ENCODE results near the gene PSMB1.
"Not testable (repeated sequence)": the region's sequence is repeated elsewhere in the genome, so short reads cannot be mapped to it uniquely, and the experiment has no call there.

PSMB1 gene

DNA sequence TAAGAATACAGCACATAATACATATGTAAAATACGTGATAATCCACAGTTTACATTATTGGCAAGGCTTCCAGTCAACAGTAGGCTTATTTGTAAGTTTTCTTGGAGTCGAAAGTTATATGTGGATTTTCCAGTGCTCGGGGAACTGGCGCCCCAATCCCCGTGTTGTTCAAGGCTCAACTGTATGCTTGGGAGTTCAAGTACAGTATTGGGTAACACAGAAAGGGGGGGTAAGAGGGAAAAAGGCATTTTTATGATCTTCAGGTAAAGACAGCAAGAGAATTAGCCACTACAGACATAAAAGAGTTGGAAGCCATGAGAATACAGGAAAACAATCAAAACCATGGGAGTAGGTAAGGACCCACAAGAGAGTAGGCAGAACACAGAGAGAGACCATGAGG lies 16.4 kb downstream of the PSMB1 start:
- FAIRE-seq: no peak

DNA sequence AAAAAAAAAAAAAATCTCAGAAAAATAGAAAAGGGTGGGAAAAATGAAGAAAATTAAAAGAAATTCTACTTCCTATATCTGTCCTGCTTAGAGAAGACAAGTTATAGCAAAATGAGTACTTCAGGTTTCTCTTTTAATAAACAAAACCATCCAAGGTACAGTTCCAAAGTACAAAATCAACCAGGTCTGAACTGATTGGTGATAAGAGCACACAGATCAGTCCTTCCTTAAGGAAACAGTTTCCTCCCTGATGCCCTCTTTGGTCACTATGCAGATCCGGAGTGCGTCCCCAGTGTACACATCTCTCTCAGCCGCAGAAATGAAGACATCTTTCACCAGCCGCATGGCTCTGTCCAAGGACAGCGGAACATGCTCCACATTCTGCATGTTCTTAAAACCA lies 18.1 kb downstream of the PSMB1 start:
- FAIRE-seq (no peak), DNase-seq (ENCODE audit: low spot score) (no peak)

More for the DNA sequence above, 16.4 kb downstream of the PSMB1 start:
- DNase-seq (ENCODE audit: low spot score): no peak

DNA sequence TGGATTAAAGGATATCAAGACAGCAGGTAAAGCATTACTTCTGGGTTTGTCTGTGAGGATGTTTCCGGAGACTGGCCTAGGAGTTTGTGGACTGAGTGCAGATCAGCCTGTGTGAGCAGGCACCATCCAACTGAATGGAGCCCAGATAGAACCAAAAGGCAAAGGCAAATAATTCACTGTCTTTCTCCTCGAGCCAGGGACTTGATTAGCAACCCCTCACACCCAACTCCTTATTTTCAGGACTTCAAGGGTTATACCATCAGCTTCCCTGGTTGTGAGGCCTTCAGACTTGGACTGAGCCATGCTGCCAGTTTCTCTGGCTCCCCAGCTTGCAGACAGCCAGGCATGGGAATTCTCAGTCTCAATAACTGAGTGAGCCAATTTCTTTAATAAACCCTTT lies 19.3 kb downstream of the PSMB1 start:
- no peak for FAIRE-seq
- no peak for DNase-seq (ENCODE audit: low spot score)

DNA sequence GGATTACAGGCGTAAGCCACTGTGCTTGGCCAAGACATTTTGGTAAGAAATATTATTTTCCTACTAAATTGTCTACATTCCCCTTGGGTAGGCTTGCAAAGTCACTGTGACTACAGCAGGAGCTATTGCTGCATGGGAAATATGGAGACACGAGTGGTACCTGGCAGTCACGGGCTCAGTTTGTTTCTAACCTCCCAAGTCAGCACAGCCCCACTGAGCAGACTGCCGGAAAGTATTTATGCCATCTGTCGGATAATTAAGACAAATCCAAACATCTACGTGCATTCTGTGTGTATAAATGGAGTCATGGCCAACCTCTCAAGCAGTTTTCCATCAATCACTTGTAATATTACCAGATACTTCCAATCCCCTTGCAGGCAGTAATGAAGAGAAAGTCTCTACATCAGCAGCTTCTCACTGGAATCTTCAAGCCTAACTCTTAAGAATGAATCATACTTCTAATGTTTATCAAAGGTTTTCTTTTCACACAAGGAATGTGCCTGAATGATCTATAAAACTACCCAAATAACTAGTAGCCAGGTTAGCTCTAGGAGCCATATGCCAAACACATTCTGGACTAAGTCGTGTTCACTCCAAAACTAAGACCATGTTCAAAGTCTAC lies 20.1 kb downstream of the PSMB1 start:
- DNase-seq (ENCODE audit: low spot score) (no peak), FAIRE-seq (no peak)

DNA sequence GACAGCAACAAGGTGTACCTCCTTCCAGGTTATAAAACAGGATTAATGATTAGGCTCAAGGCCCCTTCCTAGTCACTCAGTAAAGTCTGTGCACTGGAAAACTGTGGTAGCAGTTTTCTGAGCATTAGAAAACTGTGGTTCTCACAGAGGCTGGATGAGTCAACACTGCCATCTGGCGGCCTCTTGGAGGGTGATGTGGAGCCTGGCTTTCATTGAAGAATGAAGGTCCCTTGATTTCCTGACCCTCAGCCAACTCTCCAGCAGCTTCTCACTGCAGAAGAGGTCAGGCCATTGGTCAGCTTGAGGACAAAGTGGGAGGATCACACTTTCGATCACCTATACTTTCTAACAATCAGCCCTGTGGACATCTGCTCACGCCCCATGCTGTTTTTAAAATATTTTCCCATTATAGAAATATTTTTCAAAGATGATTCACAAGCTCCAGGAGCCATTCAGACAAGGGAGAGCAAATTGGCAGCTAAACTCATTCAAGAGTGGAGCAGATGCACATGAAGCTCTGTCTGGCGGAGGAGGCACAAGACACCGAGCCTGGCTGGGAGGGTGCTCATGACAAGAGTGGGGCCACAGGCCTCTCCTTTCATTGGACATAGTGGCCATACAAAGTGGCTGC lies 23.2 kb downstream of the PSMB1 start:
- DNase-seq (ENCODE audit: low spot score): peak; percentile 31
- FAIRE-seq: peak; percentile 4

DNA sequence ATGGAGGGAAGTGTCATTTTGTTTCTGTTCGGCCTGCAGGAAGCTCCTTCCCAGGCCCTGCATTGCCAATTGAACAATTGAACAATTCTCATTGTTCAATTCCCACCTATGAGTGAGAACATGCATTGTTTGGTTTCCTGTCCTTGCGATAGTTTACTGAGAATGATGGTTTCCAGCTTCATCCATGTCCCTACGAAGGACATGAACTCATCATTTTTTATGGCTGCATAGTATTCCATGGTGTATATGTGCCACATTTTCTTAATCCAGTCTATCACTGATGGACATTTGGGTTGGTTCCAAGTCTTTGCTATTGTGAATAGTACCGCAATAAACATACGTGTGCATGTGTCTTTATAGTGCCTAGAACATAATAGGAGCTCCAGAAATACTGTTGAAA lies 25.1 kb downstream of the PSMB1 start:
- FAIRE-seq; DNase-seq (ENCODE audit: low spot score): not testable (repeated sequence)

DNA sequence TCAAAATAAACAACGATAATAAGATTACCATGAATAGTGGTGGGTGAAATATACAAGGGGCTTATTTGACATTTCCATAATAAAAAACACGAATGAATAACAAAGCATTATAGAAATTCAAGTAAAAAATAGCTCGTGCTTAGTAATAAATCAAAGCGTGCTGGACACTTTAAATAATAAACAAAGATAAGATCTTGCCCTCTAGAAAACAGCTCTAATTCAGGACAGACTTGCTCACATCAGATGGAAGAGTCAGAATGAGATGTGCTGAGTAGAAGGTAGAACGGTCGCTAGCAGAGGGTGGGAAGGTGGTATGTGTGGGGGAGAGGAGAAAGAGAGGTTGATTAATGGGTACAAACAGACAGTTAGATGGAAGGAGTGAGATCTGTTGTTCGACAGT lies 27.3 kb downstream of the PSMB1 start:
- DNase-seq (ENCODE audit: low spot score) (no peak), FAIRE-seq (no peak)

DNA sequence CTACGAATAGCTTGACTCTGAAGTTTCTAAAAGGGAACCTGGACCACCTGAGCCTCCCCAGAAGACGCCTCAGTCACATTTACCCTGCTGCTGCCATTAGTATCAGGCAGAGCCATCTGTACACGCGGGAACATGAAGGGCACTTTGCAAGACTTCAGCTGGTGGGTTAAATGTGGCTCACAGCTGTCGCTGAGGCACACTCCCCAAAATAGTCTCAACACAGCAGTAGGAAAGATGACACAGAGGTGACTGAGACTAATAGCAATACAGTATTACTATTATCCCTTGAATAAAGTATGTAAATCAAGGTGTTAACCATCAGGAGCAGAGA lies 29.0 kb downstream of the PSMB1 start:
- DNase-seq (ENCODE audit: low spot score): no peak
- no peak for FAIRE-seq

DNA sequence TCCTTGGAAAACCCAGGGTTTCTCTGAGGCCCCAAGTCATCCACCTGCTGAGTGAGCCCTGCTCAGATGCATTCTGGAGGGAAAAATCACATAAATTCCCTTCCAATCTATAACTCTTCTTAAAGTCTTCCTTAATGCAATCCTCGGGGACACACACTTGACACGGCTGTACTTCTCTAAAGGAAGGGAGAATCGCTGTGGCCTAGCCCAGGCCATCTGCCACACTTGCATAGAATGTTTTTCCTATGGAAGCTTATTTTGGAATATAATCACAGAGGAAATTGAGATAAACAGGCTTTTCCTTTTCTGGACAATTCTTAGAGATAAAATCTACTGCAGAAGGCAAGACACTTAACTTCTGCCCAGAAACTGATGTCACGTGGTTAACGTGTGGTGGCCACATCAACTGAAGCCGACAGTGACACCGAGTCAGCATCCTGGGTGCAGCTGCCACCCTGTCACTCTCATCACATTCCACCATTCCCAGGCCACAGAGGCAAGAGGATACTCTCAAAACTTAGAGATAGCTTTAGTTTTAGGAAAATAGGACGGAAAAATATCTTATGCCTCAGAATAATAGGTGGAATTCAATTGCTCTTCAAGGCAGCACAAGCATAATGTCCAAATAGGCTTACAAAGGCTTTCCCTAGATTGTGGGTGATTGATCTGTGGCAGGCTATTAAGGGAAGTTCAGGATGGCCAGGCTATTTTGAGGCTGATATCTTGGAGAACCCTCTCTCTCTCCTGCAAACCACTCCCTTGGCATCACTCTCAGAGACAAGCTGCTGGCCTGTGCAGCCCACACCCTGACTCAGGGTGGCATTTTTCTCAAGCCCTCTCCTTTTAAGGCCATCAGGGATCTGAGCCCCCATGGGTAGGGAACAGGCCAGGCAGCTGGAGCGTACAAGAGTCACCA lies 29.6 kb downstream of the PSMB1 start:
- FAIRE-seq (no peak), DNase-seq (ENCODE audit: low spot score) (no peak)

DNA sequence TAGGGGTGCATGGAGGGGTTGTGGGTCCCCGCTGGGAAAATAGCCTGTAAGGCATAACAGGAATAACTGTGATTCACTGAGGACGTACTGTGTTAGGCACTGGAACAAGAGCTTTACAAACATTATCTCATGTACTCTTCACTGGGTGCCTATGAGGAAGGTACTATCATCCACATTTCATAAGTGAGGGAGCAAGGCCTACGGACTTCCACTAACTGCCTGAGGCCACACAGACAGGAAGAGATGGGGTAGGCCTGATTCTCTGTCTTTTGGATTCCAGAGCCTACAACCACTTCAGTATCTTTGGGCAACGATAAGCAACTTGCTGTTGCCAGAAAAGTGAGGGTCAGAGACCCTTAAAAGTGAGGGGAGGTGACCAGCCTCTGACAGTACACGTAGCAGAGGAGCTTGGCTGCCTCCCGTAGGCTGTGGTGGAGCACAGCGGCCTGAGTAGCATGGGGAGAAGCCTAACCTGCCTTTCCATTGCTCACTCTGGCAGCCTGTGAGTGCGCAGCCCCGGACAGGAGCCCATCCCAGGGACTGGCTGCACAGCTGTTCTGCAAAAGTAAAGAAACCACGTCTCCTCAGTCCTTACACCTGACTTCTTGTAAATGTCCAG lies 30.4 kb downstream of the PSMB1 start:
- DNase-seq (ENCODE audit: low spot score) (no peak), FAIRE-seq (no peak)

DNA sequence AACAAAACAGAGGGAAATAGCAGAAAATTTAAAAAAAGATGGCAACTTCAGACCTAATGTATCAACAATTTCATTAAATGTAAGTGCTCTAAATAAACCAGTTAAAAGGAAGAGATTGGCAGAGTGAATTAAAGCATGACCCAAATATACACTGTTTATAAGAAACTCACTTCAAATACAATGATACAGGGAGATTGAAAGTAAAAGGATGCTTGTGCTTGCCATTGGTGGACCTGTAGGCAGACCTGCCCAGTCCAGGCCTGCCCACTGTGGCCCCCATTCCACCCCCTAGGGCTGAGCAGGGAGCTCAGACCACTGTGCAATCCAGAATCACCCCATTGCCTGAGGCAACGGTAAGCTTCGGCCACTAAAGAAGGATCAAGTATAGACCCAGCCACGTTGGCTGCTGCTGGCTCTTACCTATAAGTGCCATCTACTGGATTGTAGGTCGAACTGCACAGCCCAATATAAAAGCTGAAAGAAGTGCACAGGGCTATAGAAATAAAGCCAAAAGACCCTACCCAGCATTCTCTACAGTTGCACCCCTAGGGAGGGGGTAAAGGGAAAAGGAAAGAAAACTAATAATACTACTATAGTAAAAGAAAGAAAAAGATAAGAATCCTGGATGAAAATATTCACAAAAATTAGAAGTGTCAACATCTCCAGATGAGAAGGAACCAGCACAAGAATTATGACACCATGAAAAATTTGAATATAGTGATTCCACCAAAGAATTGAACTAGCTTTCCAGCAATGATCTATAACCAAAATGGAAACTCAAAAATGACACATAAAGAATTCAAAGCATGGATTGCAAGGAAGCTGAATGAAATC lies 36.1 kb downstream of the PSMB1 start:
- DNase-seq (ENCODE audit: low spot score) (peak; percentile 57), FAIRE-seq (no peak)

DNA sequence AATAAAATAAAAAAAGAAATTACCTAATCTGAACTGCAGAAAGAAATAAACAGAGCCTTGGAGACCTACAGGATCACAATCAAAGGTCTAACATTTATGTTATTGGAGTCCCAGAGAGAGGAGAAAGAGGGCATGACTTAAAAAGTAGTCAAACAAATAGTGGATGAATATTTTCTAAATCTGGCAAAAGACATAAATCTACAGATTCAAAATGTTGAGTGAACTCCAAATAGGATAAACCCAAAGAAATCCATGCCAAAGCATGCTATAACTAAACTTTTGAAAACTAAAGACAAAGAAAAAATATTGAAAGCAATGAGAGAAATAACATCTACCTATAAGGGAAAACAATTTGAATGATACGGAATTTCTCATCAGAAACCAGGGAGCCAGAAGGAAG lies 38.2 kb downstream of the PSMB1 start:
- FAIRE-seq (no peak), DNase-seq (ENCODE audit: low spot score) (no peak)

DNA sequence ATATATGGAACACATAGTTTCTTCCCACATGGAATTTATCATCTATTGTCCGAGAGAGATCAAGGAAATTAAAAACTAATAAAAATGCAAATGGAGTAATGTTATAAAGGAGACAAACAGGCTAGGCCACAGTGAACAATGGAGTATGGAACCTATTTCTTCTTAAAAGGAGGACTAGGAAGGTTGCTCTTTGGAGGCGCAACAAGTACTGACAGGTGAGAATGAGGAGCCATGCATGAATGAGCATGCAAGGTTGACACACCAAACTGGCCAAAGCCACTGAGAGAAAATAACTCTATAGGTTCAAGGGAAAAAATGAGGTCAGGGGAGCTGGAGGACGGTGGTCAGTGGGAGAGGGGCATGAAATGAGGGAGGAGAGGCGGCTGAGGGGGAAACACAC lies 40.9 kb downstream of the PSMB1 start:
- DNase-seq (ENCODE audit: low spot score) (no peak), FAIRE-seq (no peak)

DNA sequence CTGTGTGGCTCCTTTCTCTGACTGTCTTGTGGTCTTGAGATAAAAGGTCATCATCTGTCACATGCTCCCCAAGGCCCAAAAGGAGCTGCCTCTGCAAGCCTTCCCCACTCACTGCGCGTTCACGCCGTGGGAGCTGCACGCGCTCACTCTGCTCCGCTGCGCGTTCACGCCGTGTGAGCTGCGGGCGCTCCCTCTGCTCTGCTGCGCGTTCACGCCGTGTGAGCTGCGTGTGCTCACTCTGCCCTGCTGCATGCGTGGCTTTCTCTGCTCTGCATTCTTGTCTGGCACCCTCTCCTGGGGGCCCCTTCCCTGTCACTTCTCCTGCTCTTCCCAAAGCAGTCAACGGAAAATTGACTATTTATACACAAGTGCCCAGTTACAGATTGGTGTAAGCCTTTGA lies 42.5 kb downstream of the PSMB1 start:
- DNase-seq (ENCODE audit: low spot score) (no peak), FAIRE-seq (no peak)

DNA sequence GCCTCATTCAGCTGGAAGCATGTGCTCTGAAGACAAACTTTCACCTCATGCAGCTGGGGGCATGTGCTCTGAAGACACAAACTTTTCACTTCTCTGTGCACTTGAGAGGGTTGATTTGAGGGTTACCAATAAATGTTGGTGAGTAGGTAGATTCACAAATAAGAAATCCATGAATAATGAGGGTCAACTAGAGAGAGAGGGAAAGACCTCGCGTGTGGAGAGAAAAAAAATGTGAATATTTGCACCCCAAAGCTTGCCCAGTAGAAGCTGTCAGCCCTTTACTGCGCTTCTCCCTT lies 43.4 kb downstream of the PSMB1 start:
- FAIRE-seq: no peak
- no peak for DNase-seq (ENCODE audit: low spot score)

DNA sequence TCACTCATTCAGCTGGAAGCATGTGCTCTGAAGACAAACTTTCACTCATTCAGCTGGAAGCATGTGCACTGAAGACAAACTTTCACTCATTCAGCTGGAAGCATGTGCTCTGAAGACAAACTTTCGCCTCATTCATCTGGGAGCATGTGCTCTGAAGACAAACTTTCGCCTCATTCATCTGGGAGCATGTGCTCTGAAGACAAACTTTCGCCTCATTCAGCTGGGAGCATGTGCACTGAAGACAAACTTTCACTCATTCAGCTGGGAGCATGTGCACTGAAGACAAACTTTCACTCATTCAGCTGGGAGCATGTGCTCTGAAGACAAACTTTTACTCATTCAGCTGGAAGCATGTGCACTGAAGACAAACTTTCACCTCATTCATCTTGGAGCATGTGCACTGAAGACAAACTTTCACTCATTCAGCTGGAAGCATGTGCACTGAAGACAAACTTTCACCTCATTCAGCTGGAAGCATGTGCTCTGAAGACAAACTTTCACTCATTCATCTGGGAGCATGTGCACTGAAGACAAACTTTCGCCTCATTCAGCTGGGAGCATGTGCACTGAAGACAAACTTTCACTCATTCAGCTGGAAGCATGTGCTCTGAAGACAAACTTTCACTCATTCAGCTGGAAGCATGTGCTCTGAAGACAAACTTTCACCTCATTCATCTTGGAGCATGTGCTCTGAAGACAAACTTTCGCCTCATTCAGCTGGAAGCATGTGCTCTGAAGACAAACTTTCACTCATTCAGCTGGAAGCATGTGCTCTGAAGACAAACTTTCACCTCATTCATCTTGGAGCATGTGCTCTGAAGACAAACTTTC lies 44.0 kb downstream of the PSMB1 start:
- DNase-seq (ENCODE audit: low spot score); FAIRE-seq: not testable (repeated sequence)

DNA sequence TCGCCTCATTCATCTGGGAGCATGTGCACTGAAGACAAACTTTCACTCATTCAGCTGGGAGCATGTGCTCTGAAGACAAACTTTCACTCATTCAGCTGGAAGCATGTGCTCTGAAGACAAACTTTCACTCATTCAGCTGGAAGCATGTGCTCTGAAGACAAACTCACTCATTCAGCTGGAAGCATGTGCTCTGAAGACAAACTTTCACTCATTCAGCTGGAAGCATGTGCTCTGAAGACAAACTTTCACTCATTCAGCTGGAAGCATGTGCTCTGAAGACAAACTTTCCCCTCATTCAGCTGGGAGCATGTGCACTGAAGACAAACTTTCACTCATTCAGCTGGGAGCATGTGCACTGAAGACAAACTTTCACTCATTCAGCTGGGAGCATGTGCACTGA lies 44.8 kb downstream of the PSMB1 start:
- DNase-seq (ENCODE audit: low spot score); FAIRE-seq: not testable (repeated sequence)

DNA sequence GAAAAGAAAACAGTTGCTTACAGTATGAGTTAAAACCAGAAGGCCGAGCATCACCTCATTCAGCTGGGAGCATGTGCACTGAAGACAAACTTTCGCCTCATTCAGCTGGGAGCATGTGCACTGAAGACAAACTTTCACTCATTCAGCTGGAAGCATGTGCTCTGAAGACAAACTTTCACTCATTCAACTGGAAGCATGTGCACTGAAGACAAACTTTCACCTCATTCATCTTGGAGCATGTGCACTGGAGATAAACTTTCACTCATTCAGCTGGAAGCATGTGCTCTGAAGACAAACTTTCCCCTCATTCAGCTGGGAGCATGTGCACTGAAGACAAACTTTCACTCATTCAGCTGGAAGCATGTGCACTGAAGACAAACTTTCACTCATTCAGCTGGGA lies 45.4 kb downstream of the PSMB1 start:
- DNase-seq (ENCODE audit: low spot score); FAIRE-seq: not testable (repeated sequence)

DNA sequence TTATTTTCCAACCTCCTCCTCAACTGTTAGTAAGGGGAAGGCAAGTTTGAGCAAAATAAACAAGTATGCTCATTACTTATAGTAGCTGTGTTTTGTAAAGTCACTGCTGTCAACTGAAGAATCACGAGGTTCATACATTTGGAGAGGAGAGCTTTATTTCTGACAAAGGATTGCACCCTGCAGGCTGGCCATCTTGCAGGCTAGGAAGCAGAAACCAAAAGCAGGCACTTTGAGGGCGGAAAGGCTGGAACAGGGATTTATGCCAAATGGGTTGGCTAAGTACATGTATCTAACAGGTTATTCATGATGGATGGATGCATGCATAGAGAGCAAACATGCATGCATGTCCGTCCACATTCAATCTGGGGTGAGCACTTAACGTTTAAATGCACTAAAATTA lies 46.7 kb downstream of the PSMB1 start:
- FAIRE-seq (no peak), DNase-seq (ENCODE audit: low spot score) (no peak)

DNA sequence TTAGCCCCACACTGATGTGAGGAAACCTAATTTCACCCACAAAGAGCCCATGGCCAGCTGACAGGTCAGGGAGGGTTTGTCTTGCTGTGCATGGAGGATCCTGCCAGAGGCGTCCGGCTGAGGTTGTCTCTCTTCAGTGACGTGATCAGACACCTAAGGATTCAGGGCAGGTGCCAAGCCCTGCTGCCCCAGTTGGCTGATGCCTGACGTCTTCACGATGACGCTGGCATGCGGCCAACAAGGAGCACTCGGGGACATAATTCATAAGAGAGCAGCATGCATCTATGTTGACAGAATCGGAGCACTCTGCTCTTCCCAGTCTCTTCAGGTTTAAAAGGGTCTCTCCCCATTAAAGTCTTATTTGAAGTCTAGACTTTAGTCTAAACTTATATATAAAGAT lies 47.8 kb downstream of the PSMB1 start:
- DNase-seq (ENCODE audit: low spot score): no peak
- no peak for FAIRE-seq

DNA sequence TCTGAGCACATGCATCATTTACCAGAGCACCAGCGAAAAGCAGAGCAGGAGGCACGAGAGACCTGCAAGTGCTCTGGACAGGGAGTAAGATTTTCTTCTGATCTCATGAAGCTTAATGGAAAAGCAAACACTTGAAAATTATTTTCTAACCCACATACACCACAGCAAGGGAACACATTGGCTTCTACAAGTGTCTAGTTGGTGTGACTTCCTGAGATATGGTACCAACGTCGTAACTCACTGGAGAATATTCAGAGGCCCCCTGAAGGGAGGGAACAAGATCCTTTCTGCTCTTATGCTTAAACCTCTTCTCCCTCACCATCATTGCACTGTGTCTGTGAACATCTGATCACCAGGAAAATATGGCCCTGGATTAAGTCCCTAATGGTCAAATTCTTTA lies 48.6 kb downstream of the PSMB1 start:
- no peak for FAIRE-seq
- DNase-seq (ENCODE audit: low spot score): no peak
